Calu3 (cell line): Measurements from ENCODE around the gene GOT2. TPM values are rescaled to one million over a fixed set of nuclear protein-coding genes. Genes with fewer than 3 reads are reported as not detected.
"Not testable (repeated sequence)": the region's sequence is repeated elsewhere in the genome, so short reads cannot be mapped to it uniquely, and the experiment has no call there.

Experiments
- BruUV-seq: library from RNA; stranded (reverse); fragments of 400-500 nt; replicated peaks from 2 replicates; lab custom pipeline; 2021; lab: Mats Ljungman, UMichigan
- CTCF ChIA-PET: fragments of 300-600 bp; sonication (Branson Sonifier 250); formaldehyde crosslinking; loops from one replicate; lab custom pipeline; 2022; ENCODE audit warnings: antibody characterized with exemption; lab: Charles Lee
- DNase-seq: peaks from one replicate; pipeline ENCODE4 v3.0.0; 2022
- H3K27ac Mint-ChIP-seq: one replicate; pipeline ENCODE4 v1.8.0; 2022; ENCODE audit warnings: mixed read lengths; ENCODE audit not compliant: unreplicated experiment
- H3K27me3 Mint-ChIP-seq: one replicate; pipeline ENCODE4 v1.8.0; 2022; ENCODE audit warnings: mixed read lengths; ENCODE audit not compliant: unreplicated experiment
- H3K36me3 Mint-ChIP-seq: one replicate; pipeline ENCODE4 v1.8.0; 2022; ENCODE audit warnings: mild to moderate bottlenecking, moderate library complexity, mixed read lengths; ENCODE audit not compliant: insufficient read depth, unreplicated experiment
- H3K4me1 Mint-ChIP-seq: one replicate; pipeline ENCODE4 v1.8.0; 2022; ENCODE audit warnings: mild to moderate bottlenecking, low read depth, mixed read lengths; ENCODE audit not compliant: unreplicated experiment
- H3K4me3 Mint-ChIP-seq: one replicate; pipeline ENCODE4 v1.8.0; 2022; ENCODE audit warnings: mild to moderate bottlenecking, low read depth, moderate library complexity, mixed read lengths; ENCODE audit not compliant: unreplicated experiment
- H3K9me3 Mint-ChIP-seq: one replicate; pipeline ENCODE4 v1.8.0; 2022; ENCODE audit warnings: low read depth, mixed read lengths; ENCODE audit not compliant: unreplicated experiment
- intact Hi-C: fragments of 100-400 bp; cut with micrococcal nuclease; formaldehyde crosslinking; loops from one replicate; pipeline ENCODE4 v1.10.0; 2022; ENCODE audit not compliant: unreplicated experiment
- total RNA-seq: library from RNA; stranded (reverse); gene quantifications from 2 replicates; pipeline ENCODE4 v1.2.3, GENCODE V29; 2022
- TF ChIP-seq, protein P1 (sequence below): fragments of 200-600 bp; IDR thresholded peaks from one replicate; pipeline ENCODE4 v1.8.0; 2022; ENCODE audit warnings: antibody characterized with exemption; ENCODE audit not compliant: unreplicated experiment

The GOT2 gene
- total RNA-seq, 1 experiment from 2014 or later: 162 TPM

DNA sequence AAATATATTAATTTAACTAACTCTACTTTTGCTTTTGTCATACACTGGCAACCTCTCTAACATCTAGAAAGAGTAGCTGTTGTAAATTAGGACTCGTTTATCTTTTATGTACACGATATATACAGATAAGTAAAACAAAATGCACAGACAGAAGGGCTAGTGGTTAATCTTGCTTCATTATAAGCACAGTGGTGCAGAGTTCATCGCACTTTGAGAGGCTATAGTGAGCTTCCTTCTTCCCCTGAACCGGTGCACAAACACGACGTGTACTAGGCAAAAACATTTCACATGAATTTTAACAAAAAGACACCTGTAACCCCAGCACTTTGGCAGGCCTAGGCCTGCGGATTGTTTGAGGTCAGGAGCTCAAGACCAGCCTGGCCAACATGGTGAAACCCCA, 10.4 kb upstream of the GOT2 start:
- CTCF ChIA-PET: no interaction called here
- DNase-seq: no peak
- H3K4me3 Mint-ChIP-seq: no peak overlapping the region

DNA sequence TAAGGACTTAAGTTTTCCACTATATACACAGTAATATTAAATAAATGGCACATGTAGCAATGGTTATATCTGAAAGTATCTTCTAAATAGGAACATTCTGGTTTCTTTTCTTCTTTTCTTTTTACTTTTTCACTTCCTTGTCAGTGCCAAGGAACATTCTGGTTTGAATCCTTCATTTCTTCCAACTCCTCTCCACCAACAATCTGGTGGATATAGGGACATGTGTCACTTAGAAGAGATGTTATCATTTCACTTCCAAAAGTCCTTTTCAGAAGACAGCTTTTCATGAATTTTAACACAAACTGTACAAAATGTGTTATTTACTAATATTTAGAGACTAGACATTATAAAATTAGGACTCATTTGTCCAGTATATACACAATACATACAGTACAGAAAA, 7.9 kb upstream of the GOT2 start:
- Mint-ChIP-seq H3K9me3 (no peaks in the 10 kb centered on the region), H3K4me3 (no peak overlapping the region), H3K27ac (no peak overlapping the region), H3K27me3 (peaks cover 24% of the 10 kb centered on the region), H3K4me1 (no peaks in the 10 kb centered on the region), H3K36me3 (no peaks in the 10 kb centered on the region)
- no TSS peak for BruUV-seq
- CTCF ChIA-PET: no interaction called here
- DNase-seq: no peak
- TF ChIP-seq, protein P1, sequence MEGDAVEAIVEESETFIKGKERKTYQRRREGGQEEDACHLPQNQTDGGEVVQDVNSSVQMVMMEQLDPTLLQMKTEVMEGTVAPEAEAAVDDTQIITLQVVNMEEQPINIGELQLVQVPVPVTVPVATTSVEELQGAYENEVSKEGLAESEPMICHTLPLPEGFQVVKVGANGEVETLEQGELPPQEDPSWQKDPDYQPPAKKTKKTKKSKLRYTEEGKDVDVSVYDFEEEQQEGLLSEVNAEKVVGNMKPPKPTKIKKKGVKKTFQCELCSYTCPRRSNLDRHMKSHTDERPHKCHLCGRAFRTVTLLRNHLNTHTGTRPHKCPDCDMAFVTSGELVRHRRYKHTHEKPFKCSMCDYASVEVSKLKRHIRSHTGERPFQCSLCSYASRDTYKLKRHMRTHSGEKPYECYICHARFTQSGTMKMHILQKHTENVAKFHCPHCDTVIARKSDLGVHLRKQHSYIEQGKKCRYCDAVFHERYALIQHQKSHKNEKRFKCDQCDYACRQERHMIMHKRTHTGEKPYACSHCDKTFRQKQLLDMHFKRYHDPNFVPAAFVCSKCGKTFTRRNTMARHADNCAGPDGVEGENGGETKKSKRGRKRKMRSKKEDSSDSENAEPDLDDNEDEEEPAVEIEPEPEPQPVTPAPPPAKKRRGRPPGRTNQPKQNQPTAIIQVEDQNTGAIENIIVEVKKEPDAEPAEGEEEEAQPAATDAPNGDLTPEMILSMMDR: no peak
- intact Hi-C loops: no loop called here

More for the DNA sequence above, 10.4 kb upstream of the GOT2 start:
- no peak overlapping the region for H3K27ac Mint-ChIP-seq
- H3K4me1 Mint-ChIP-seq: no peaks in the 10 kb centered on the region
- TF ChIP-seq, protein P1: no peak
- no peaks in the 10 kb centered on the region for H3K9me3 Mint-ChIP-seq
- no TSS peak for BruUV-seq
- peaks cover under 1% of the 10 kb centered on the region for H3K27me3 Mint-ChIP-seq
- intact Hi-C loops: no loop called here
- H3K36me3 Mint-ChIP-seq: no peaks in the 10 kb centered on the region

DNA sequence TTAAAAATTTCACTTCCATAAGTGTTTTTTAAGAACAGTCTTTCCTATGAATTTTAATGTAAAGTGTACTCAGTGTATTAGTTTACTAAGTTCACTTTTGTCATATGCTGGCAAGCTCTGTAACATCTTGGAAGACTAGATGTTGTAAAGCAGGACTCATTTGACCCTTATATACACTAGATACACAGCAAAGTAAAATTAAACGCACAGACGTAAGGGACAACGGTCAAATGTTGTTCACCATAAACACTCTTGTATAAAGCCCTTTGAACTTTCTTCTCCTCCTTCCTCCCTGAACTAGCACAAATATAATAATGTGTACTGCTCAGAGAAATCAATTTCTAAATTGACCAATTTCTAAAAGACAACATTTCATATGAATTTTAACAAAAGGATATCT, 7.0 kb upstream of the GOT2 start:
- no peak for DNase-seq
- intact Hi-C loops: no loop called here
- CTCF ChIA-PET: no interaction called here
- Mint-ChIP-seq H3K9me3 (no peaks in the 10 kb centered on the region), H3K27ac (no peak overlapping the region), H3K36me3 (no peaks in the 10 kb centered on the region), H3K4me3 (no peak overlapping the region), H3K27me3 (peaks cover 24% of the 10 kb centered on the region), H3K4me1 (no peaks in the 10 kb centered on the region)
- TF ChIP-seq, protein P1: no peak
- no TSS peak for BruUV-seq

DNA sequence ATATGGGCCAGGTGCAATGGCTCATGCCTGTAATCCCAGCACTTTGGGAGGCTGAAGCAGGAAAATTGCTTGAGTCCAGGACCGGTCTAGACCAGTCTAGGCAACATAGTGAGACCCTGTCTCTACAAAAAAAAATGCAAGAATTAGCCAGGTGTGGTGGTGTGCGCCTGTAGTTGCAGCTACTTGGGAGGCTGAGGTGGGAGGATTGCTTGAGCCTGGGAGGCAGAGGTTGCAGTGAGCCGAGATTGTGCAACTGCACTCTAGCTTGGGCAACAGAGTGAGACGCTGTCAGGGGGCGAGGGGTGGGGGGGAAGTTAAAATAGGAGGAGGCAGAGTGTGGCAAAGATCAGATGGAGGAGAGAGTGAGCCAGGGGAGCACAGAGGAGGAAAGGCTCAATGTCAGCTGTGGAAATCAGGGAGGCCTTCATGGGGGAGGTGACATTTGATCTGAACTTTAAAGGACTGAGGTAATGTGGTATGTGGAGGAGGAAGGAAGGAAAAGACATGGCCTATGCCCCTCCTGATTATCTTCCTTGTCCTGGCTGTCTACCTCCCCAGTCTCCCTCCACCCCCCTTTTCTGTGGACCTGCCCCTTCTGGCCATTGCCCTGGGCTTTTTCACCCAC, 4.7 kb upstream of the GOT2 start:
- H3K27me3 Mint-ChIP-seq: peaks cover 24% of the 10 kb centered on the region

DNA sequence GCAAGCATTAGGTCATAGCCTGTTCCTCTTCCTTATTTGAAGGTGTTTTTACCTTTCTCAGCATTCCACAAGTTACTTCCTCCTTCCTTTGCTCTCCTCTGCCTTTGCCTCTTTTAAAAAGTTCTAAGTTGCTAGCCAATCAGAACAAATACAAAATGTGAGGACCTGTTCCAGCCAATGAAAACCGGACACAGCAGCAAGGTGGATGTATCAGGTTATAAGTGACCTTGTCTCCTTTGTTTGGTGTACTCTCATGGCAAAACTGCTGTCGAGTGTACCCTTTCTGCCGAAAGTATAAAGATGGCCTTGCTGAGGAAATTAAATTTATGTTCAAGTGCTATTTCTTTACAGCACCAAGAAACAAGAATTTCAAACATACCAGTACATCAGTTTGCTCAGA, 2.2 kb upstream of the GOT2 start:
- H3K4me3 Mint-ChIP-seq, H3K9me3 Mint-ChIP-seq, H3K27ac Mint-ChIP-seq, intact Hi-C loops, CTCF ChIA-PET, BruUV-seq, DNase-seq: not testable (repeated sequence)
- Mint-ChIP-seq H3K27me3 (peaks cover 24% of the 10 kb centered on the region), H3K36me3 (peaks cover 30% of the 10 kb centered on the region), H3K4me1 (peaks cover 16% of the 10 kb centered on the region)

More for the DNA sequence above, 4.7 kb upstream of the GOT2 start:
- H3K27ac Mint-ChIP-seq: no peak overlapping the region
- peaks cover 10% of the 10 kb centered on the region for H3K36me3 Mint-ChIP-seq
- CTCF ChIA-PET: no interaction called here
- intact Hi-C loops: no loop called here
- BruUV-seq: no TSS peak
- TF ChIP-seq, protein P1: no peak
- no peak overlapping the region for H3K4me3 Mint-ChIP-seq
- H3K9me3 Mint-ChIP-seq: no peaks in the 10 kb centered on the region
- DNase-seq: no peak
- no peaks in the 10 kb centered on the region for H3K4me1 Mint-ChIP-seq
